A549 treated with Hydrocortisone at 1 μM for 4 hours (cell line): ENCODE measurements around the gene ELL3. TPM values are rescaled to one million over a fixed set of nuclear protein-coding genes. Genes with fewer than 3 reads are reported as not detected.

Source experiments
- total RNA-seq: library from RNA; stranded (reverse); fragments of 200-300 nt; extraction: Qiagen RNA extraction; gene quantifications from 5 replicates; pipeline ENCODE4 v1.2.3, GENCODE V29; 2022

ELL3 gene
- 0.82 to 2.2 TPM (median 1.2 TPM) in 5 replicates for total RNA-seq

GRCh38 chr15:43776718-43777266 lies at the start of gene ELL3:
Gene ELL3 (minus strand): TSS chr15:43776966. CDS start chr15:43776901, 65 bp downstream.

GRCh38 chr15:43824302-43825246 lies 47.8 kb upstream of the ELL3 start, which contains the start of gene MFAP1:
Gene MFAP1 (minus strand): TSS chr15:43824690. CDS start chr15:43824569, 121 bp downstream.

GRCh38 chr15:43800286-43801141 lies 23.7 kb upstream of the ELL3 start, which contains the start of gene HYPK:
Gene HYPK (plus strand): TSS chr15:43800599. CDS start chr15:43800623, 24 bp downstream.

GRCh38 chr15:43799945-43800285 lies 23.1 kb upstream of the ELL3 start, which contains the start of gene SERINC4:
Gene SERINC4 (minus strand): TSS chr15:43800220. CDS start chr15:43799986, 234 bp downstream.

GRCh38 chr15:43791993-43792760 lies 15.4 kb upstream of the ELL3 start, which contains the start of gene SERF2:
Gene SERF2 (plus strand): TSS chr15:43792320. CDS start chr15:43792377, 57 bp downstream.

GRCh38 chr15:43746245-43746902 lies 30.4 kb downstream of the ELL3 start, which contains the start of gene PDIA3:
Gene PDIA3 (plus strand): TSS chr15:43746438. CDS start chr15:43746540, 102 bp downstream.

Other genes with a start within 250 kb of the ELL3 start
- 3.8 to 6.9 TPM (median 5.8 TPM) in 5 replicates for gene PPIP5K1, start 186.8 kb downstream of the ELL3 start, total RNA-seq
- gene CKMT1B, start 182.9 kb downstream of the ELL3 start, total RNA-seq, result 1.9 to 6.3 TPM (median 3.7 TPM) in 5 replicates
- 0.08 to 0.16 TPM (median 0.11 TPM) in 4 of 5 replicates, not detected in the other for gene STRC, start 158.2 kb downstream of the ELL3 start, total RNA-seq
- 0.40 to 1.3 TPM (median 0.68 TPM) in 5 replicates for gene CATSPER2, start 128.1 kb downstream of the ELL3 start, total RNA-seq
- 1.7 to 2.8 TPM (median 2.7 TPM) in 5 replicates for gene CKMT1A, start 83.1 kb downstream of the ELL3 start, total RNA-seq
- gene PDIA3, start 30.5 kb downstream of the ELL3 start, total RNA-seq, result 262 to 365 TPM (median 343 TPM) in 5 replicates
- 380 to 723 TPM (median 669 TPM) in 5 replicates for gene SERF2, start 15.4 kb upstream of the ELL3 start, total RNA-seq
- gene SERINC4, start 23.3 kb upstream of the ELL3 start, total RNA-seq, result 0.06 to 0.28 TPM (median 0.08 TPM) in 5 replicates
- gene HYPK, start 23.6 kb upstream of the ELL3 start, total RNA-seq, result 3.3 to 7.2 TPM (median 4.3 TPM) in 5 replicates
- 23.7 to 32.4 TPM (median 25.8 TPM) in 5 replicates for gene MFAP1, start 47.7 kb upstream of the ELL3 start, total RNA-seq
- gene WDR76, start 50.0 kb upstream of the ELL3 start, total RNA-seq, result 11.3 to 15.4 TPM (median 12.2 TPM) in 5 replicates